ENCODE measurements around the gene GPR45. TPM values are rescaled to one million over a fixed set of nuclear protein-coding genes. Genes with fewer than 3 reads are reported as not detected.

GPR45 gene
- total and polyA plus RNA-seq, 4 donors: not detected

DNA sequence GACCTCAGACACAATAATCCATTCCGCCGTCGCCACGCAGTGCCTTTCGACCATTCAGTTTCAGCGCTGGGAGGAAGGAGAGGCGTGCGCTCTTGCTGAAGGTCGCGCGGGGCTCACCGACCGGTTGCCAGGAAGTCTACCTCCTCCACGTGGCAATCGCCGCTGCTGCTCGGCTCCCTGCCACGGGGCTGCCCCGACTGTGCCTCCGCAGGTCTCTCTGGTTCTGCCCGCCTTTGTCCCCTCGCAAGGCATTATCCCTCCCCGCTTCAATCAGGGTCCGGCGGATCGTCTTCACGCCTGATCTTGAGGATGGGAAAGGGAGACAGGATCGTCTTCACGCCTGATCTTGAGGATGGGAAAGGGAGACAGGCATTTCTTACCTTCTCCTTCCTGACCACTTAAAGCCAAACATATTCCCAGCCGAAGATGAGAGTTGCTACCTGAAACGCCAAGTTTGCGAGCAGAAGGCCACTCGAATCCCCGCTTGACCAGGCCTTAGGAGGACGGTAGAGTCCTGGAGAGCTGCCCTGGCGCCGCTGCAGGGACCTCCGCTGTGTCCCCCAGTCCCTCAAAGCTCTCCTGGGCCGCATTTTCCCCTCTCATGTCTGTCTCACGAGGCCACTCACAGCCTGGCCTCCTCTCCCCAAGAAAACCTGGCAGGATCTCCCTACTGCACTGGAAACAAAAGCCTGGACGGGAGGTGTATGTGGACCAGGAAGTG lies 4.3 kb upstream of the GPR45 start:
- H3K4me1 ChIP-seq (ENCODE audit: control insufficient read depth in 4 of 4, insufficient read depth in 4 of 4, low read length in 3 of 4): no peaks in the 10 kb centered on the region
- no peak overlapping the region for H3K4me3 ChIP-seq (ENCODE audit: low read depth in 1 of 3, low read length in 3 of 3)
- H3K27me3 ChIP-seq (ENCODE audit: control insufficient read depth in 4 of 4, insufficient read depth in 4 of 4, low read length in 3 of 4): no peaks in the 10 kb centered on the region
- no peak overlapping the region for H3K9ac ChIP-seq (ENCODE audit: low read depth in 1 of 2, low read length in 2 of 2)
- no peak overlapping the region for H3K27ac ChIP-seq (ENCODE audit: low read depth in 1 of 2, low read length in 2 of 2)
- 55% methylated on average over 41 of the region's 41 CpGs for WGBS
- TF ChIP-seq FOXA1 (IDR thresholded peaks at IDR 0.05) (no peak), GABPA (IDR thresholded peaks at IDR 0.05 in 1 of 2, conservative IDR thresholded peaks at IDR 0.05 in 1 of 2) (no peak), TAF1 (conservative IDR thresholded peaks at IDR 0.05) (no peak), NR2F2 (IDR thresholded peaks at IDR 0.05) (no peak), JUND (IDR thresholded peaks at IDR 0.05) (no peak), SP1 (IDR thresholded peaks at IDR 0.05) (no peak)
- no peaks in the 10 kb centered on the region for H3K36me3 ChIP-seq (ENCODE audit: control insufficient read depth in 4 of 4, insufficient read depth in 3 of 4, low read depth in 1 of 4, low read length in 3 of 4)
- no peaks in the 10 kb centered on the region for H3K9me3 ChIP-seq (ENCODE audit: control insufficient read depth in 4 of 4, low read length in 3 of 4)
- no peak for DNase-seq (ENCODE audit: low spot score)

DNA sequence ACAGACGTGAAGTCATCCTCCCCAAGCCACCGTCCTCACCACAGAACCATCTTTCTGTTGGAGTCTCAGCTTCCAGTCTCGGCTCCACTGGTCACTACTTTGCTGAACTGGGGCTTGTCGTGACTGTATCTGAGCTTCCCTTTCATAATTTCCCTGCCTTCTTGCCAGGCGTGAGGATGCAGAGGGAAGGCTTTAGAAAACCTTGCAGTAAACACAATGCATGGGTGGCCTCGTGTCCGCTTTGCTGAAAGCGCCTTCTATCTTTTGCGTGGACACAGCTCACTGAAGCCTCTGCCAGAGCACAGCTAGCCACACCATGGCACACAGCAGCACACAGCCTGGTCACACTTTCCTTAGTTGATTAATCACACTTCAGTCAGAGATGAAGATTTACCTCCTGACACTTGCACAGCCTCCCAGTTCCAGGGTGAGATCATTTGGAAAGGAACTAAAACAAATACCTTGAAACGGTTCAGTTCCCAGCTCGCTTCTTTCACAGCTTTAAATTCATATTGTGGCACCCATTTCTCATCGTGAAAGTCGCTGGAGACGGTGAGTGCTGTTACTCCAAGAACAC lies 2.8 kb upstream of the GPR45 start:
- Histone ChIP-seq H3K27ac (ENCODE audit: low read depth in 1 of 2, low read length in 2 of 2) (no peak overlapping the region), H3K36me3 (ENCODE audit: control insufficient read depth in 4 of 4, insufficient read depth in 3 of 4, low read depth in 1 of 4, low read length in 3 of 4) (no peaks in the 10 kb centered on the region), H3K4me3 (ENCODE audit: low read depth in 1 of 3, low read length in 3 of 3) (no peak overlapping the region), H3K9ac (ENCODE audit: low read depth in 1 of 2, low read length in 2 of 2) (no peak overlapping the region), H3K27me3 (ENCODE audit: control insufficient read depth in 4 of 4, insufficient read depth in 4 of 4, low read length in 3 of 4) (no peaks in the 10 kb centered on the region), H3K4me1 (ENCODE audit: control insufficient read depth in 4 of 4, insufficient read depth in 4 of 4, low read length in 3 of 4) (no peaks in the 10 kb centered on the region), H3K9me3 (ENCODE audit: control insufficient read depth in 4 of 4, low read length in 3 of 4) (no peaks in the 10 kb centered on the region)
- TF ChIP-seq SP1 (IDR thresholded peaks at IDR 0.05): no peak
- TF ChIP-seq, protein P1, sequence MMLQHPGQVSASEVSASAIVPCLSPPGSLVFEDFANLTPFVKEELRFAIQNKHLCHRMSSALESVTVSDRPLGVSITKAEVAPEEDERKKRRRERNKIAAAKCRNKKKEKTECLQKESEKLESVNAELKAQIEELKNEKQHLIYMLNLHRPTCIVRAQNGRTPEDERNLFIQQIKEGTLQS (IDR thresholded peaks at IDR 0.05): no peak
- TF ChIP-seq HNF4A (conservative IDR thresholded peaks at IDR 0.05): no peak
- no peak for TF ChIP-seq TAF1 (conservative IDR thresholded peaks at IDR 0.05)
- TF ChIP-seq, protein P2, sequence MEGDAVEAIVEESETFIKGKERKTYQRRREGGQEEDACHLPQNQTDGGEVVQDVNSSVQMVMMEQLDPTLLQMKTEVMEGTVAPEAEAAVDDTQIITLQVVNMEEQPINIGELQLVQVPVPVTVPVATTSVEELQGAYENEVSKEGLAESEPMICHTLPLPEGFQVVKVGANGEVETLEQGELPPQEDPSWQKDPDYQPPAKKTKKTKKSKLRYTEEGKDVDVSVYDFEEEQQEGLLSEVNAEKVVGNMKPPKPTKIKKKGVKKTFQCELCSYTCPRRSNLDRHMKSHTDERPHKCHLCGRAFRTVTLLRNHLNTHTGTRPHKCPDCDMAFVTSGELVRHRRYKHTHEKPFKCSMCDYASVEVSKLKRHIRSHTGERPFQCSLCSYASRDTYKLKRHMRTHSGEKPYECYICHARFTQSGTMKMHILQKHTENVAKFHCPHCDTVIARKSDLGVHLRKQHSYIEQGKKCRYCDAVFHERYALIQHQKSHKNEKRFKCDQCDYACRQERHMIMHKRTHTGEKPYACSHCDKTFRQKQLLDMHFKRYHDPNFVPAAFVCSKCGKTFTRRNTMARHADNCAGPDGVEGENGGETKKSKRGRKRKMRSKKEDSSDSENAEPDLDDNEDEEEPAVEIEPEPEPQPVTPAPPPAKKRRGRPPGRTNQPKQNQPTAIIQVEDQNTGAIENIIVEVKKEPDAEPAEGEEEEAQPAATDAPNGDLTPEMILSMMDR (IDR thresholded peaks at IDR 0.05; ENCODE audit: low read depth, low read length, missing input control): no peak
- TF ChIP-seq, protein P3, sequence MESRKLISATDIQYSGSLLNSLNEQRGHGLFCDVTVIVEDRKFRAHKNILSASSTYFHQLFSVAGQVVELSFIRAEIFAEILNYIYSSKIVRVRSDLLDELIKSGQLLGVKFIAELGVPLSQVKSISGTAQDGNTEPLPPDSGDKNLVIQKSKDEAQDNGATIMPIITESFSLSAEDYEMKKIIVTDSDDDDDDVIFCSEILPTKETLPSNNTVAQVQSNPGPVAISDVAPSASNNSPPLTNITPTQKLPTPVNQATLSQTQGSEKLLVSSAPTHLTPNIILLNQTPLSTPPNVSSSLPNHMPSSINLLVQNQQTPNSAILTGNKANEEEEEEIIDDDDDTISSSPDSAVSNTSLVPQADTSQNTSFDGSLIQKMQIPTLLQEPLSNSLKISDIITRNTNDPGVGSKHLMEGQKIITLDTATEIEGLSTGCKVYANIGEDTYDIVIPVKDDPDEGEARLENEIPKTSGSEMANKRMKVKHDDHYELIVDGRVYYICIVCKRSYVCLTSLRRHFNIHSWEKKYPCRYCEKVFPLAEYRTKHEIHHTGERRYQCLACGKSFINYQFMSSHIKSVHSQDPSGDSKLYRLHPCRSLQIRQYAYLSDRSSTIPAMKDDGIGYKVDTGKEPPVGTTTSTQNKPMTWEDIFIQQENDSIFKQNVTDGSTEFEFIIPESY (IDR thresholded peaks at IDR 0.05): no peak
- no peak for TF ChIP-seq FOXA1 (IDR thresholded peaks at IDR 0.05)
- no peak for TF ChIP-seq YY1 (IDR thresholded peaks at IDR 0.05)
- no peak for TF ChIP-seq GABPA (IDR thresholded peaks at IDR 0.05 in 1 of 2, conservative IDR thresholded peaks at IDR 0.05 in 1 of 2)
- TF ChIP-seq, protein P4, sequence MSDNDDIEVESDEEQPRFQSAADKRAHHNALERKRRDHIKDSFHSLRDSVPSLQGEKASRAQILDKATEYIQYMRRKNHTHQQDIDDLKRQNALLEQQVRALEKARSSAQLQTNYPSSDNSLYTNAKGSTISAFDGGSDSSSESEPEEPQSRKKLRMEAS (IDR thresholded peaks at IDR 0.05): no peak
- TF ChIP-seq FOXA2 (IDR thresholded peaks at IDR 0.05): no peak
- no peak for TF ChIP-seq NR2F2 (IDR thresholded peaks at IDR 0.05)
- no peak for TF ChIP-seq HNF4G (IDR thresholded peaks at IDR 0.05)
- no peak for TF ChIP-seq RXRA (IDR thresholded peaks at IDR 0.05)
- 83% methylated on average over 14 of the region's 14 CpGs for WGBS
- DNase-seq (ENCODE audit: low spot score): no peak

All from liver (tissue), 9 donors.